LNCaP clone FGC (cell line): ENCODE data around the gene LPP.

Source experiments
- DNase-seq: peaks from one replicate; pipeline ENCODE4 v3.0.0-alpha.2; 2011; ENCODE audit warnings: low read depth
- H3K4me3 ChIP-seq: 2 replicates; pipeline ENCODE4 v1.5.1; 2011; ENCODE audit warnings: mild to moderate bottlenecking, low read depth, low read length, control low read depth
- TF ChIP-seq, protein P1 (sequence below): IDR thresholded peaks from 2 replicates; pipeline ENCODE4 v1.5.1; 2012; ENCODE audit warnings: mild to moderate bottlenecking; ENCODE audit not compliant: control insufficient read depth, insufficient read depth; ENCODE audit errors: extremely low read depth

Gene LPP

DNA sequence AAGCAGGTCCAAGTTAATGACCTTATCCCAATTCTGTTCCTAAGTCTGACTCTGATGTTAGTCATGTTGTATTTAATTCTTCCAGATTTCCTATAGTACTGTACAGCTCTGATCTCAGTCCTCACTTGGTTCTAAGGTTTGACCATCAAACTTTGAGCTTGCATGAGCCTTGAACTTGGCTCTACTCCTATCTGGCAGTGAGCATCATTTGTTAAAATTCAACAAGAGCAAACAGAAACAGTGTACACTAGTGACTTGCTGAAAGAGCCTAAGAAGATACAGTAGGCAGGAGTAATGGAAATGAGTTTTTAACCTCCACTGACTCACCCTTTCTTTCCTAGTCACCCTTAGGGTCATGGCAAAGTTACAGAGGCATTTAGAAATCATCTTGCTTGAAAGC is 566.7 kb downstream of the LPP start:
- no peak for DNase-seq
- TF ChIP-seq, protein P1, sequence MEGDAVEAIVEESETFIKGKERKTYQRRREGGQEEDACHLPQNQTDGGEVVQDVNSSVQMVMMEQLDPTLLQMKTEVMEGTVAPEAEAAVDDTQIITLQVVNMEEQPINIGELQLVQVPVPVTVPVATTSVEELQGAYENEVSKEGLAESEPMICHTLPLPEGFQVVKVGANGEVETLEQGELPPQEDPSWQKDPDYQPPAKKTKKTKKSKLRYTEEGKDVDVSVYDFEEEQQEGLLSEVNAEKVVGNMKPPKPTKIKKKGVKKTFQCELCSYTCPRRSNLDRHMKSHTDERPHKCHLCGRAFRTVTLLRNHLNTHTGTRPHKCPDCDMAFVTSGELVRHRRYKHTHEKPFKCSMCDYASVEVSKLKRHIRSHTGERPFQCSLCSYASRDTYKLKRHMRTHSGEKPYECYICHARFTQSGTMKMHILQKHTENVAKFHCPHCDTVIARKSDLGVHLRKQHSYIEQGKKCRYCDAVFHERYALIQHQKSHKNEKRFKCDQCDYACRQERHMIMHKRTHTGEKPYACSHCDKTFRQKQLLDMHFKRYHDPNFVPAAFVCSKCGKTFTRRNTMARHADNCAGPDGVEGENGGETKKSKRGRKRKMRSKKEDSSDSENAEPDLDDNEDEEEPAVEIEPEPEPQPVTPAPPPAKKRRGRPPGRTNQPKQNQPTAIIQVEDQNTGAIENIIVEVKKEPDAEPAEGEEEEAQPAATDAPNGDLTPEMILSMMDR: no peak

DNA sequence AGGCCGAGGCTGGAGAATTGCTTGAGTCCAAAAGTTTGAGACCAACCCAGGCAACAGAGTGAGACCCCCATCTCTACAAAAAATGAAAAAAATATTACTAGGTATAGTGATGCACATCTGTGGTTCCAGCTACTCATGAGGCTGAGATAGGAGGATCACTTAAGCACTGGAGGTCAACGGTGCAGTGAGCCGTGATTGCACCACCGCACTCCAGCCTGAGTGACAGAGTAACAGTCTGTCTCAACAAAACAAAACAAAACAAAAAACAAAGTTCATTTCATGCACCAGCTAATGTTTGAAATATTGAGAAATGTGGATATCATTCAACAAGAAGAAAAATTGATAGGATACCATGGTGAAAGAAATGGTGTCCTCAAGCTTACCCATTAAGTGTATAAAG is 567.4 kb downstream of the LPP start:
- TF ChIP-seq, protein P1: no peak
- DNase-seq: no peak
- H3K4me3 ChIP-seq: no peak overlapping the region

More for the DNA sequence above, 566.7 kb downstream of the LPP start:
- H3K4me3 ChIP-seq: no peak overlapping the region

DNA sequence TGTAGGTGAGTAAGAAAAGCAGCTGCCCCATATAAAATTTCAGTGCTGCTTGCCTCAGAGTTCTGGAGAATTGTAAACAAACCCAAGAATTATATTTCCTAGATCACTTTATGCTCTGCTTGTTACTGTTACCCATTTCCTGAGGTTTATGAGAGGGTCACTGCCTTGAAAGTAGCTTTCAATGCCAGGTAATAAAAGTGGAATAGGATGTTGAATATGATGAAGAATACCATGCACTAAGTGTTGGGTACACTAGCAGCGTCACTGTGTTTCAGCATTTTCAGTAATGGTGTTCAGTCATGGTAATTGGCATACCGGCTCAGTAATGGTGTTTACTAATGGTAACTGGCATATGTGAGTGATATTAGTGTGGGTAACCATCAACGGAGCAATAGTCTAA is 568.0 kb downstream of the LPP start:
- no peak overlapping the region for H3K4me3 ChIP-seq
- TF ChIP-seq, protein P1: no peak
- DNase-seq: no peak

DNA sequence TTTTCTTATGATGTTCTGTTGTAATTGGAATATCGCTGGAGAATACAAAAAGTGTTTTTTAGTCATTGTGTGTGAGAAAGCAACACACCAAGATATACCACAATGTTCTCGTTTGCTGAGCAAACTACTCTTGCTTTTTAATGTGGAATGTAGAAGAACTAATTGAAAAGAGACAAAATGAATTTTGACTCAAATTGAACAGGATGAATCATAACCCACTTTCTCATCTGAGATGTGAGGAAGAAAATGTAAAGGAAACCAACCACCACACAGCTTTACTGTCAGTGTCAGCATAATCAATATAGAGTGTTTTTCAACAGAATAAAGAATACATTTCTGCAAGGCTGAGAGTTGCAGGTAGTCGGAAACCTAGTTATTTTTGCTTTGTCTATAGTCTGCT is 569.0 kb downstream of the LPP start:
- TF ChIP-seq, protein P1: no peak
- DNase-seq: no peak
- H3K4me3 ChIP-seq: no peak overlapping the region

DNA sequence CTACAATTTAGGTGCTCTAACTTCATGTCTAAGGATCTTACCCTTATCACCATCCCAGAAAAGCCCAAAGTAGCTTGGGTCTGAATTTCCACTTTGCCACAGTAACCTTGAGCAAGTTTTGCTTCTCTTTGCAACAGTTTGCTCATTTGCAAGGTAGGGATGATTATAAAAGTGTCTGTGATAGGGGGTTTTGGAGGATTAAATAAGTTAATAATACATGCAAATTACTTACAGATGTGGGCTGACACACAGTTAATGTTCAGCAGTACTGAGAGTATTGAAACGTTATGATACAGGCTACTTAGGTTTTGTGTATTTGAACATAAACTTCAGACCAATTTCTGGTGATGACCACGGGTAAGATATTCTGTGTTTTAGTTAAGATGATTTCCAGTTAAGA is 573.1 kb downstream of the LPP start:
- H3K4me3 ChIP-seq: no peak overlapping the region
- DNase-seq: no peak
- TF ChIP-seq, protein P1: no peak

DNA sequence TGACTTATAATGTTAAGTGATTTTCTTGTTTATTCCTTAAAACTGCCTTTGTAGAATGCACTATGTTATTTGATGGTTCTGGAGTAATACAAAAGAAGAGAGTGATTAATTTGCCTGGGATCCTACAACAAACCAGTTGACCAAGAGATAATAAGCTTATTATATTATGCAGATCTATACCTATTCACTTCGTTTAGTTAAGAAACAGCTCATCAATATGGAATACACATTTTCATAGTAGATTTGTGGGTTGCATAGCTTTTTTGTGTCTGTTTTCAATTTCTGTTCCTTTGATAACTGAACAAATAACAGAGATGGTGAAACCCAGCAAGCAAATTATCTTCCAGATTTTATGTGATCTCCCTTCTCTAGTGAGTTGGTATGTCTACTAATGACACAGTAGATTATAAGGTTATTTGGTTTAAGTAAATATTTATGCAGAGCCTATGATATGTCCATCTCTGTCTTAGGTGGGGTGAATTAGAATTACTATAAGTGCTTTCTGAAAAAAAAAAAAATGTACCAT is 574.5 kb downstream of the LPP start:
- no peak for DNase-seq
- TF ChIP-seq, protein P1: no peak
- H3K4me3 ChIP-seq: no peak overlapping the region

DNA sequence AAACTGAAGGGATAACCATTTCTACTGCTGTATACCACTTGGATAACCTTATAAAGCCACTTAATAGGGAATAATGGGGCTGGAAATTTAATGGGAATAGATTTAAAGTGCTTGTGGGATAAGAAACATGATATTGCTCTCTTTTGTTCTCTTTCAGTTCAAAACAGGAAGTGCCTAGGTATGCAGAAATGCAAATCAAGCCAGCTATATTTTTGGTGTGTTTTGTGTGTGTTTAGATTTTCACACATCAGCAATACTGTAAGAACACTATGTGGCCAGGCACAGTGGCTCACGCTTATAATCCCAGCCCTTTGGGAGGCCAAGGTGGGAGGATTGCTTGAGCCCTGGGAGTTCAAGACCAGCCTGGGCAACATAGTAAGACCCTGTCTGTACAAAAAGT is 575.5 kb downstream of the LPP start:
- DNase-seq: no peak
- TF ChIP-seq, protein P1: no peak
- no peak overlapping the region for H3K4me3 ChIP-seq
